ENCODE data around the gene SHB.

Gene SHB

GRCh38 chr9:37925786-37926736 lies 143.0 kb downstream of the SHB start:
- no peak for DNase-seq

DNA sequence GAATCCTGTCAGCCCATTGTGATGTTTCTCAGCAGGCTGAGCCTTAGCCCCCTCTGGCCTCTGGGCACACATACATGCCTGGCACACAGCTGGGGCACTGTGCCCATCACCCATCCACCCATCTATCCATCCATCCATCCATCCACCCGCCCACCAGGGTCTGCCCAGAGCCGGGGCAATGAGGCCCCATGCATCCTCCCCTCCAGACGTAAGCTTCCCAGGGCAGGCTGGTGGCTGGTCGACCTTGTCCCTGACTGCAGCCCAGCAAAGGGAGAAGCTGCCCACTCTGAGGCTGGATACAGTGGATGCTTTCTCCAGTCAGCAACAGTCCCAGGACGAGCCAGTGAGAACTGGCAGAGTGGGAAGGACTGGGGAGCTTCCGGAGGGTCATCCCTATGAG lies 144.0 kb downstream of the SHB start:
- DNase-seq: no peak

GRCh38 chr9:37924538-37924937 lies 144.5 kb downstream of the SHB start:
- no peak for DNase-seq

DNA sequence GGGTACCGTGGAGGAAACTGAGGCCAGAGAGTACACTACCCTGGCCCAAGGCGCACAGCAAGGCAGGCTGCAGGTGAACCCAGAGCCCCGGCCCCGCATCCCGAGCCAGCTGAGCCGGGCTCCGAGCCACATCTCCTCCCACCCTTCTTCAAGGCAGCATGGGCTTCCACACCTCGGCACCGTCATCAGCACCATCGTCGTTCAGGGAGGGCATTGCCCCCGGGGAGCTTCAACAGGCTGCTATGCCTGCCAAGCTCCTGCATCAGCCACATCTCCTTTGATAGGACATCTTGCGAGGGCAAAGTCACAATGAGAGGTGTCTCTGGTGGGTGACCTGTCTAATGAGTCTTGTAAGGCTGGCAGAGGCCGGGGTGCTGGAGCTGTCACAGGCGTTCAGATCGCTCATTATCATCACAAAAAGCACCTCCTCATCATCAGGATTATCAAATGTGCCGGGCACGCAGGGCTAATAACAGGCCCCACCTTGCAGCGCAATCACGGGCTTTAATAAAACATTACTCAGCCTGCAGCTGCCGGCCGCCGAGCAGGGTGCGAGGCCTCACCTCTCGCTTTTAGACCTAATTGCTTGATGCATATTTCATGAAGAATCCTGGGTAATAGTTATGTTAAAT lies 145.1 kb downstream of the SHB start:
- no peak for DNase-seq

- DNase-seq: no peak
Observed at GRCh38 chr9:37923118-37923795, 145.8 kb downstream of the SHB start.

DNA sequence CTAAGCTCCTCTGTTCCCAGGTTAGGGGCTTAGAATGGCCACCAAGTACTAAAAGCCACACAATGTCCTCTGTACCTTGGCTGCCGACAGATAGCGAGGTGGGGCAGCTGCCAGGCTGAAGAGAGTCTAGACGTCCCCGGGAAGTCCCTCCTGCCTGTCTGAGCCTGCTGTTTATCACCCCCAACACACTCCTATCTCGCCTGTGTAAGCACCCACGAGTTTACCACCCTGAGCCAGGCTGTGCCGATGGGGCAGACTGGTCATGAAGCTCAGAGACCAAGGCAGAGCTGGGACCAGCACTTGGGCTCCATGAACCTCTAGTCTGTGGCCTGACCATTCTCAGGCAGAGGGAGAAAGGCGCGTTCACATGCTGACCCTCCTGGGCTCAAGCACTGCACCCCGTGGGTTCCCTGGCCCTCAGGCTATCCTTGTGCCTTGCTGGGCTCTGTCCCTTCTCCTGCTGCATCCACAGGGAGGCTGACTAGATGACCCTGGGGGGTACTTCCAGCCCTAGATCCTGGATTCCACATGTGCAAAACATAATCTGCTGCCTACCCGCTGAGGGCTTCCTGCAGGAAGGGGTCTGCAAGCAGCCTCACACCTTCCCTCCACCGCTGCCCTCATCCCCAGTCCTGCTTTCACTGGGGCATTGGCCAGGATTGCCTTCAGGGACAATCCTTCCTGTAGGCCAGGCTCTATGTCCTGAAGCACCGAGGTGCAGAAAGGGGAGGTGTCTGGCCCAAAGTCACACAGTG lies 146.5 kb downstream of the SHB start:
- no peak for DNase-seq

GRCh38 chr9:37921546-37922300 lies 147.3 kb downstream of the SHB start:
- DNase-seq: no peak

DNA sequence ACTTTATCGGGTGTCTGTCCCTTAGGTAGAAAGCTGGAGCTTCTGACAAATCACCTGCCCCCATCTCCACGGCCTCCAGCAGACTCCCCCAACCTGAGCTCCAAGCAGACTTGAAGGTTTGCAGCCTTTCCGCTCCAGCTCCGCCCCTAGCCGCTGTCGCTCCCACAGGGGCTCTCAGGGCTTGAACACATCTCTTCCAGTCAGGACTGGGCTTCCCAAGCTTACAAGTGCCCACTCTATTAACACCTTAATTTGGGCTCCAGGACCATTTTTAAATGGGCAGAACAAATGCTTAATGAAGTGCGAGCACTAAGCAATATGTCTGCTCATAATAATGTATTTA lies 147.9 kb downstream of the SHB start:
- DNase-seq: no peak

DNA sequence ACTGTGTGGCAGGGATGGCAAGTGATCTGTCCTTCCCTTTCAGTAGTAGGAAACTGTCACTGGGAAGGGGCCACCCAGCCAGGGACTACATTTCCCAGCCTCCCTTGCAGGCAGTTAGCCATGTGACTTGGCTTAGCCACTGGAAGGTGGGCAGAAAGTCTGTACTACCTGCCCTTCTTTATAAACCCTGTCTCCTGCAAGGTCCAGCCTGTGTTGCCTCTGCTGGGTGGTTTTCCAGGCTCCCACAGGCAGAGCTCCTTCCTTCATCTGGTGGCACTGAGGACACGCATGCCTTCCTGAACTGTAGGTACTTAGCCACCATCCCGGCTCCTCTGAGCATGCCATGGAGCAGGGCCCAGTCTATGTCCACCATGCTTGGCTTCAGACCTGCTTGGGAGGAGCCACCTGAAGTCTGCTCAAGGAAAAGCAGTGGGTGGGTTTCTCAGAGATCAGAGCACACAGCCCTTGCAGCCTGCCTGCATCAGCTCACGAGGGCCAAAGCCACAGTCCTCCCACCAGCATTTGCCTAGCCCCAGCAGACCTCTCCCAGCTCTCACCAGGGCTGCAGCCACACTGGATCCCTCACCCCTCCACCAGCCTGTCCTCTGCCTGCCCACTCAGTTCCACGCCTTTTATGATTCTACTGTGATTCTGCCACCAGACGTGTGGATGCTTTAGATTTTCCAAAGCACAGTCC lies 148.4 kb downstream of the SHB start:
- DNase-seq: no peak

DNA sequence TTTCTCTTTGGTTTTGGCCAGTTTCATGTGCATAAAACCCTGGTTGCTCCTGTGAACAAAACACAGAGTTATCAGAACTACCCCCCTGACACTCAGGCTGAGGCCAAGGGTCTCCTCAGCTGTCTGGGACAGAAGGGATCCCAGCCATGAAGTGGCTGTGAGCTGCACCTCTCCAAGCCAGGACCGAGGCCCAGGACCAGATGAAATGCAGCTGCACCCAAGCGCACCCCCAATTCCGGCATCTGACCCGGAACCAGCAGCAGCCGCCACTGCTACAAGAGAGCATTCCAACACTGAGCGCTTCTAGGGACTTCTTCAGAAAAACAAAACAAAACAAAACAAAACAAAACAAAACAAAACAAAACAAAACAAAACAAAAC lies 149.1 kb downstream of the SHB start:
- no peak for DNase-seq

- no peak for DNase-seq
Observed at GRCh38 chr9:37919246-37919955, 149.6 kb downstream of the SHB start.

DNA sequence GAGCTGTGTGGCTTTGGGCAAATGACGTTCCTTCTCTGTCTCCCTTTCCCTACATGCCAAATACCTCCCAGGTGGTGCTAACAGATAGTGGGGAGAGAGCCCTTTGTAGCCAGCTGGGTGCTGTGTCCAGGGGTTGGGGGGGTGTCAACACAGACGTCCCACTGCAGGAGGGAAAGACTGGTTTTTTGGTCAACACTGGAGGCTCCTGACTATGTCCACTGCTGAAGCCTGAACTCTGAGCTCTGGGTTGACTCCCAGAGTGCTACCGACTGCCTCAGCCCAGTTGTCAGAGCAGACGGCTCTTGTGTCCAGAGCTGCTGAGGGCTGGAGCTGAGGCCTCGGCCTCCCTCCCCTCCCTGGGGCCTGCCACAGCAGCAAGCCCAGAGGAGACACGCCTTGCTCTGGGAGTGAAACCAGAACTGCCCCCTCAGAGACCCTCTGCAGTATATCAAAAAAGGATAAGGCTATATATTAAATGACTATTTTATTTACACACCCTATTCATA lies 150.3 kb downstream of the SHB start:
- no peak for DNase-seq

- no peak for DNase-seq
Observed at GRCh38 chr9:37917801-37918664, 151.0 kb downstream of the SHB start.

- no peak for DNase-seq
Observed at GRCh38 chr9:37917313-37917731, 151.7 kb downstream of the SHB start.

DNA sequence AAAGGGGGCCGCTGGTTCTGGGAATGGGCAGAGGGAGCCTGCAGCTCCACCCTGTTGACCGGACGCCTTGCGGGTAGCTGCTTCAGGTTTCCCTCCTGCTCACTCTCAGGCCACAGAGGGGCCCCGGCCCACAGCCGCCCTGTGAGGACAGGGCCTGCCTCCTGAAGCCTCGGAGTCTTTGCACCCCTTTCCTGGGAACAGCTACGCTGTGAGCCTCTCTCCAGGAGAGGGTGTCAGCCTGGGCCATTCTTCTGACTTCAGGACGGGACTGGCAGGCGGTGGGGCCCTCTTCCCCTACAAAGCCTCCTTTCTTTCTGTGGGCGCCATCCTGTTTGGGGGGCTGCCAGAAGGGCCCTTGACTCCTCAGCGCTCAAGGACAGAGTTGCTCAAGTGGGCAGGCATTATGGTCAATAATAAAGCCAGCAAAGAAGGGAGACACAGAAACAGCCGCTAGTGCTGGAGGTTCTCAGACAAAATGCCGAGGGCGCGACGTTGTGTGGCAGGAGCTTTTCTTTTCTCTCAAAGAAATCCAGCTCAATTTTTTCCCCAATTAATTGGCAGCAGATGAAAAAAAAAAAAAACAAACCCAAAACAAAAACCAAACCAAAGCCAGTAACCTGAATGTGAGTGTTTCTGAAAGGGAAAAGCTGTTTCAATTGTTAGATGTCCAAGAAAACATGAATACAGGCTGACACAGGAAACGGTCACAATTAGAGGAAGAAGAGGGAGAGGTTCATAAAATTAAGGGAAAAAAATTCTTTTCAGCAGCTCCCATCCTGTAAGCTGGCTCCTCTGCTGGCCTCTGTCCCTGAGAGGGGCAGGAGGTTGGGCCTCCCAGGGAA lies 152.3 kb downstream of the SHB start:
- no peak for DNase-seq

DNA sequence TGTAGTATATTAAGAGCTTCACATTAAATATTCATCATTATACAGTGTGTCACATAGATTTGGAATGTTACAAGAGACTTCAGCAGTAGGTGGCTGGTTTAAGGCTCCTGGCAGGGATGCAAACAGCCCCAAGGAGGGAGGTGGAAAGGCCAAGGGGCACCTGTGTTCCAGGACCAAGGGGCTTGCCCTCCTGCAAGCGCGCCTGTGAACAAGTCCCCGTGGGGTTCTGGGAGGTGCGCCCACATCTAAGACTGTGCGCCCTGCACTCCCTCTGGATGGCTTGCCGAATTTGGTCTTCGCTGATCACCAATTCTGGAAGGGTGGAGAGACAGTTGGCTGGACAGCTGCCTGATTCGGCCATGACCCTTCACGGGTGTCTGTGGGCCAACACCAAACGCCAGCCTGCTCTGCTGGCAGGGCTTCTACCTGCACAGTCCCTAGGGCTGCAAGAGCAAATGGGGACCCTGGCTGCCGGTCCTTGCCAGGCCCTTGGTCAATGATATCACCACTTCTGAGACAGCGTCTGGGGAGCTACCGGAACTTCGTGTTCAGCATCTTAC lies 153.0 kb downstream of the SHB start:
- DNase-seq: no peak

DNA sequence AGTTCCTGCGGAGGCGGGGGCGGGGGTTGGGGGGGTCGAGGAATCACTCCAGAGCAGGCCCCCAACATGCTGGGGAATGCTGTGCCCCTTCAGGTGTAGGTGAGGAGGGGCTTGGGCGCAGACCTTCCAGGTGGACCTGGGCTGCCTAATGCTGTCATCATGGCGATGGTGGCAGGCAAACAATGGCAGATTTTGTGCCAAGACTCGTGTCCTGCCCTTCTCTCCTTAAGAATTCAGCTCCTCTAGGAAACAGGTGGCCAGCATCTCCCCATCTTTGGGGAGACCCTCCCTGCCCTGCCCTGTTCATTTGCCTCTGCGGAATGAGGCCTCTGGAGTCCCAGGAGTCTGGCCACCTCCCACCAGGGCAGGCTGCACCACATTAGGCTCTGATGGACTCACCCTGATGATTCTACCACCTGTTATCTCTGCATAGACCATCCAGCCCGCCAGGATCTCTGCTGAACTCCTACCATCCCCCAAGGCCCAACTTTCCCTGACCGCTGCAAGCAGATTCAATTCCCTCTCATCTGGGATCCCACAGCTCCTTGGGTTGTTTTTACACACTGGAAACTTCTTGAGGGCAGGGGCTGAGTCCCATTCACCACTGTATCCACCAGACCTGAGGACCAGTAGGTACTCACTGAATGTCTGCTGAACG lies 154.2 kb downstream of the SHB start:
- DNase-seq: no peak

- no peak for DNase-seq
Observed at GRCh38 chr9:37914154-37914551, 154.9 kb downstream of the SHB start.
